ENCODE data around the gene TEF. TPM values are rescaled to one million over a fixed set of nuclear protein-coding genes. Genes with fewer than 3 reads are reported as not detected.

Gene TEF
- total RNA-seq, 1 experiment from 2014 or later: 19.4 TPM

DNA sequence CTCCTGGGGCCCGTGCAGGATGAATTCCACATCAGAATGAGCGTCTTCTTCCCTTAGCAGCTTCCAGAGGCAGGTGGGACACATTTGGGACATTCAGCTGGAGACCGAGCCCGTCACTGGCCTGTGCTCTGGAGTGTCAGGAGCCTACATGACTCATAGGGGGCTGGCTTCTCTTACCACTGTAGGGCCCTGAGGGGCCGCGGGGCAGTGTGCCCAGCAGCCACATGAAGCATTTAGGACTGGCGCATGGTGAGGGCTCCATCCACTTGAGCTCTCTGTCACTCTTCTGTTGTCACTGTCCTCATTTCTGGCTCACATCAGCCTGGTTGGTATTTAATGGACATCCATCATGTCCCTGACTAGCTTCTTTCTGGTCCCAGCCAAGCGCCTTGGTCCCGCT lies 38.0 kb upstream of the TEF start:
- H2AFZ ChIP-seq: no peak overlapping the region
- DNase-seq: no peak
- 0 out of 2 replicates have a peak, but pooled peaks cover 2% of the 10 kb centered on the region for H4K20me1 ChIP-seq (ENCODE audit: insufficient read depth)
- CTCF ChIA-PET: no interaction called here
- no peak overlapping the region for H3K4me3 ChIP-seq
- TF ChIP-seq, protein P1, sequence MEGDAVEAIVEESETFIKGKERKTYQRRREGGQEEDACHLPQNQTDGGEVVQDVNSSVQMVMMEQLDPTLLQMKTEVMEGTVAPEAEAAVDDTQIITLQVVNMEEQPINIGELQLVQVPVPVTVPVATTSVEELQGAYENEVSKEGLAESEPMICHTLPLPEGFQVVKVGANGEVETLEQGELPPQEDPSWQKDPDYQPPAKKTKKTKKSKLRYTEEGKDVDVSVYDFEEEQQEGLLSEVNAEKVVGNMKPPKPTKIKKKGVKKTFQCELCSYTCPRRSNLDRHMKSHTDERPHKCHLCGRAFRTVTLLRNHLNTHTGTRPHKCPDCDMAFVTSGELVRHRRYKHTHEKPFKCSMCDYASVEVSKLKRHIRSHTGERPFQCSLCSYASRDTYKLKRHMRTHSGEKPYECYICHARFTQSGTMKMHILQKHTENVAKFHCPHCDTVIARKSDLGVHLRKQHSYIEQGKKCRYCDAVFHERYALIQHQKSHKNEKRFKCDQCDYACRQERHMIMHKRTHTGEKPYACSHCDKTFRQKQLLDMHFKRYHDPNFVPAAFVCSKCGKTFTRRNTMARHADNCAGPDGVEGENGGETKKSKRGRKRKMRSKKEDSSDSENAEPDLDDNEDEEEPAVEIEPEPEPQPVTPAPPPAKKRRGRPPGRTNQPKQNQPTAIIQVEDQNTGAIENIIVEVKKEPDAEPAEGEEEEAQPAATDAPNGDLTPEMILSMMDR (conservative IDR thresholded peaks at IDR 0.05): no peak
- no peak for TF ChIP-seq EZH2 (IDR thresholded peaks at IDR 0.05; ENCODE audit: low read depth)
- no TSS peak for BruUV-seq (replicated peaks)
- H3K79me2 ChIP-seq (ENCODE audit: low read depth): no peaks in the 10 kb centered on the region
- H3K4me2 ChIP-seq: no peak overlapping the region
- no peaks in the 10 kb centered on the region for H3K4me1 ChIP-seq (replicated peaks; ENCODE audit: insufficient read depth)
- no peaks in the 10 kb centered on the region for H3K9me2 ChIP-seq (ENCODE audit: insufficient read depth)
- POLR2A ChIA-PET (ENCODE audit: unreplicated experiment): interaction anchor here (0.5 kb wide), 1 partner anchor 23 kb away, joined by 3 read pairs; no protein-coding TSS in a partner anchor
- peaks cover 18% of the 10 kb centered on the region; the same call in 1 of the 2 replicates for H3K36me3 ChIP-seq (ENCODE audit: low read depth)
- intact Hi-C loops (cut with micrococcal nuclease; ENCODE audit: unreplicated experiment): no loop called here
- H3K27ac ChIP-seq: no peak overlapping the region
- no peaks in the 10 kb centered on the region for H3K9me3 ChIP-seq (ENCODE audit: insufficient read depth, low read depth)
- no peaks in the 10 kb centered on the region for H3K27me3 ChIP-seq (ENCODE audit: insufficient read depth, low read depth)
- H3F3A ChIP-seq (ENCODE audit: insufficient read depth, low read depth): no peaks in the 10 kb centered on the region

DNA sequence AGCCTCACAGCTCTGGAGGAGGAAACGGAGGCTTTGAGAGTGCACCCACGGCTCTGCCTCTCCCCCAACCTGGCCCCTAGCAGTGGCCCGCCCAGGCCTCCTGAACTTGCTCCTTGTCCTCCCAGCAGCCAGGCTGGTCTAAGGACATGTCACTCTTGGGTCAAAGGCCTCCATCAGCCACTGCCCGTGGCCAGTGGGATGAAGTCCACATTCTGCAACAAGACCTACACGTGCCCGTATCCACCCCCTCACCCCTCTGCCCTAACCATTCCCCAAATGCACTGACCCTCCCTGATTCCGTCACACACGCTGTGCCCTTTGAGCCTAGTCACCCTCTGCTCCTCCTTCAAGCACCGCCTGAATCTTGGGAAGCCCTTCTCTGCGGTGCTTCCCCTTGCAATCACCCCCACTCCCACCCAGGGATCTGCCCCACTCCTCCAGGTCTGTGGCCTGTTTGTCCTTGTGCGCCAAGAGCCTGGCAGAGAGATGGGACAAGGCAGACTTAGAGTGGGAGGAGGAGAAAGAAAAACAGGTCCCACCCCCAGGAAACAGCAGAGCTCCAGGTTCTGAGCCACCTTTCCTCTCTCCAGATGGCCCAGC lies 37.5 kb upstream of the TEF start:
- ChIA-PET POLR2A (ENCODE audit: unreplicated experiment) (interaction anchor here (0.6 kb wide), 1 partner anchor 149 kb away, joined by 3 read pairs; no protein-coding TSS in a partner anchor), CTCF (interaction anchor here (0.5 kb wide), 1 partner anchor 23 kb away, joined by 3 read pairs; no protein-coding TSS in a partner anchor)
- no peaks in the 10 kb centered on the region for H3F3A ChIP-seq (ENCODE audit: insufficient read depth, low read depth)
- no peaks in the 10 kb centered on the region for H3K4me1 ChIP-seq (replicated peaks; ENCODE audit: insufficient read depth)
- H3K27me3 ChIP-seq (ENCODE audit: insufficient read depth, low read depth): no peaks in the 10 kb centered on the region
- no peak for DNase-seq
- TF ChIP-seq, protein P1 (conservative IDR thresholded peaks at IDR 0.05): no peak
- TF ChIP-seq EZH2 (IDR thresholded peaks at IDR 0.05; ENCODE audit: low read depth): no peak
- no peaks in the 10 kb centered on the region for H3K9me2 ChIP-seq (ENCODE audit: insufficient read depth)
- no peak overlapping the region for H3K4me2 ChIP-seq
- no peaks in the 10 kb centered on the region for H3K79me2 ChIP-seq (ENCODE audit: low read depth)
- no peak overlapping the region for H2AFZ ChIP-seq
- no peaks in the 10 kb centered on the region for H3K9me3 ChIP-seq (ENCODE audit: insufficient read depth, low read depth)
- peaks cover 18% of the 10 kb centered on the region; the same call in 1 of the 2 replicates for H3K36me3 ChIP-seq (ENCODE audit: low read depth)
- intact Hi-C loops (cut with micrococcal nuclease; ENCODE audit: unreplicated experiment): no loop called here
- BruUV-seq (replicated peaks): no TSS peak
- no peak overlapping the region for H3K27ac ChIP-seq
- 0 out of 2 replicates have a peak, but pooled peaks cover 2% of the 10 kb centered on the region for H4K20me1 ChIP-seq (ENCODE audit: insufficient read depth)
- H3K4me3 ChIP-seq: no peak overlapping the region

DNA sequence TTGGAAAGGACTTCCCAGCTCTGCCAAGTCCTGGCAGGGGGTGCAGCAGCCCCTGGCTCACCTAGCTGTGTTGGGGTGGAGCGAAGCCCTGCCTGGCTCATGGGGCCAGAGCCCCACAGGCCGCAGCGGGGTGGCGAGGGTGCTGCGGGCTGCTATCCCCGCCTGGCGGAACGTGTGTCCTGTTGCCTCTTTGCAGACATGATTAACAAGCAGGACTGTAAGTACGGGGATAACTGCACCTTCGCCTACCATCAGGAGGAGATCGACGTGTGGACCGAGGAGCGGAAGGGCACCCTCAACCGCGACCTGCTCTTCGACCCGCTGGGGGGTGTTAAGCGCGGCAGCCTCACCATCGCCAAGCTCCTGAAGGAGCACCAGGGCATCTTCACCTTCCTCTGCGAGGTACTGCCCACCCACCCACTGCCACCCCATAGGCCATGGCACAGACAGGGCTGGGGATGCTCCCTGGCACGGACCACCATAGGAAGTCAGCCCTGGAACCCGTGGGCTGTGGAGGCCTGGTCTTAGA lies 35.9 kb upstream of the TEF start:
- Histone ChIP-seq H3K4me1 (replicated peaks; ENCODE audit: insufficient read depth) (no peaks in the 10 kb centered on the region), H3K4me2 (no peak overlapping the region), H3K27me3 (ENCODE audit: insufficient read depth, low read depth) (no peaks in the 10 kb centered on the region), H3K4me3 (no peak overlapping the region), H4K20me1 (ENCODE audit: insufficient read depth) (0 out of 2 replicates have a peak, but pooled peaks cover 2% of the 10 kb centered on the region), H3F3A (ENCODE audit: insufficient read depth, low read depth) (no peaks in the 10 kb centered on the region), H3K79me2 (ENCODE audit: low read depth) (no peaks in the 10 kb centered on the region), H3K9me3 (ENCODE audit: insufficient read depth, low read depth) (no peaks in the 10 kb centered on the region), H2AFZ (no peak overlapping the region), H3K36me3 (ENCODE audit: low read depth) (peaks cover 13% of the 10 kb centered on the region; the same call in 1 of the 2 replicates), H3K27ac (no peak overlapping the region), H3K9me2 (ENCODE audit: insufficient read depth) (no peaks in the 10 kb centered on the region)
- intact Hi-C loops (cut with micrococcal nuclease; ENCODE audit: unreplicated experiment): no loop called here
- ChIA-PET POLR2A (ENCODE audit: unreplicated experiment) (no interaction called here), CTCF (no interaction called here)
- DNase-seq: no peak
- no TSS peak for BruUV-seq (replicated peaks)
- TF ChIP-seq EZH2 (IDR thresholded peaks at IDR 0.05; ENCODE audit: low read depth): no peak
- TF ChIP-seq, protein P1 (conservative IDR thresholded peaks at IDR 0.05): no peak
